ENCODE measurements around the gene BRK1.

BRK1 gene

DNA sequence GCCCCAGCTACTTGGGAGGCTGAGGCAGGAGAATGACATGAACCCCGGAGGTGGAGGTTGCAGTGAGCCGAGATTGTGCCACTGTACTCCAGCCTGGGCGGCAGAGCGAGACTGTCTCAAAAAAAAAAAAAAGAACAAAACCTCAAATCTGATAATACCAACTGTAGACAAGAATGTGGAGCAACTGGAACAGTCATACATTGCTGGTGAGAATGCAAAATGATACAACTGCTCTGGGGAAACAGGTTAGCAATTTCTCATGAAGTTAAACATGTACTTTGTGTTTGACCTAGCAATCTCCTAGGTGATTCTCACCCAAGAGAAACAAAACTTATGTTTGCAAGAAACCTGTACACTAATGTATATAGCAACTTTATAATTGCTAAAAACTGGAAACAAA lies 21.7 kb downstream of the BRK1 start:
- no peak for TF ChIP-seq MYC (IDR thresholded peaks at IDR 0.05; ENCODE audit: low read depth, low read length)
- no peak for TF ChIP-seq POLR2A (IDR thresholded peaks at IDR 0.05; ENCODE audit: extremely low read depth, insufficient read length)
- TF ChIP-seq, protein P1, sequence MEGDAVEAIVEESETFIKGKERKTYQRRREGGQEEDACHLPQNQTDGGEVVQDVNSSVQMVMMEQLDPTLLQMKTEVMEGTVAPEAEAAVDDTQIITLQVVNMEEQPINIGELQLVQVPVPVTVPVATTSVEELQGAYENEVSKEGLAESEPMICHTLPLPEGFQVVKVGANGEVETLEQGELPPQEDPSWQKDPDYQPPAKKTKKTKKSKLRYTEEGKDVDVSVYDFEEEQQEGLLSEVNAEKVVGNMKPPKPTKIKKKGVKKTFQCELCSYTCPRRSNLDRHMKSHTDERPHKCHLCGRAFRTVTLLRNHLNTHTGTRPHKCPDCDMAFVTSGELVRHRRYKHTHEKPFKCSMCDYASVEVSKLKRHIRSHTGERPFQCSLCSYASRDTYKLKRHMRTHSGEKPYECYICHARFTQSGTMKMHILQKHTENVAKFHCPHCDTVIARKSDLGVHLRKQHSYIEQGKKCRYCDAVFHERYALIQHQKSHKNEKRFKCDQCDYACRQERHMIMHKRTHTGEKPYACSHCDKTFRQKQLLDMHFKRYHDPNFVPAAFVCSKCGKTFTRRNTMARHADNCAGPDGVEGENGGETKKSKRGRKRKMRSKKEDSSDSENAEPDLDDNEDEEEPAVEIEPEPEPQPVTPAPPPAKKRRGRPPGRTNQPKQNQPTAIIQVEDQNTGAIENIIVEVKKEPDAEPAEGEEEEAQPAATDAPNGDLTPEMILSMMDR (IDR thresholded peaks at IDR 0.05; ENCODE audit: low read depth, low read length): no peak
- TF ChIP-seq, protein P2, sequence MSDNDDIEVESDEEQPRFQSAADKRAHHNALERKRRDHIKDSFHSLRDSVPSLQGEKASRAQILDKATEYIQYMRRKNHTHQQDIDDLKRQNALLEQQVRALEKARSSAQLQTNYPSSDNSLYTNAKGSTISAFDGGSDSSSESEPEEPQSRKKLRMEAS (IDR thresholded peaks at IDR 0.05; ENCODE audit: low read depth, low read length): no peak
- DNase-seq (ENCODE audit: low read depth): peak; percentile 15
- no peak overlapping the region for H3K4me3 ChIP-seq (ENCODE audit: low read depth, low read length)

DNA sequence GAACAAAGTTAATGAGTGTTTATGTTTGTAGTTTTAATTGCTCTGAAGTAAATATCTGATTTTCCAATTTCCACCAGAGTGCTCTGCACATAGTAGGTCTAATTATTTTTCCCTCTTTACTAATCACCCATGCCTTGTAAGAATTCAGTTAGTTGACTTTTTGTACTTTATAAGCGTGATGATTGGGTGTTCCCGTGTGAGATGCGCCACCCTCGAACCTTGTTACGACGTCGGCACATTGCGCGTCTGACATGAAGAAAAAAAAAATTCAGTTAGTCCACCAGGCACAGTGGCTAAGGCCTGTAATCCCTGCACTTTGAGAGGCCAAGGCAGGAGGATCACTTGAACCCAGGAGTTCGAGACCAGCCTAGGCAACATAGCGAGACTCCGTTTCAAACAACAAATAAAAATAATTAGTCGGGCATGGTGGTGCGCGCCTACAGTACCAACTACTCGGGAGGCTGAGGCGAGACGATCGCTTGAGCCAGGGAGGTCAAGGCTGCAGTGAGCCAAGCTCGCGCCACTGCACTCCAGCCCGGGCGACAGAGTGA lies 25.6 kb downstream of the BRK1 start:
- TF ChIP-seq, protein P2 (IDR thresholded peaks at IDR 0.05; ENCODE audit: low read depth, low read length): no peak
- TF ChIP-seq MYC (IDR thresholded peaks at IDR 0.05; ENCODE audit: low read depth, low read length) (no peak), POLR2A (IDR thresholded peaks at IDR 0.05; ENCODE audit: extremely low read depth, insufficient read length) (no peak)
- TF ChIP-seq, protein P1 (IDR thresholded peaks at IDR 0.05; ENCODE audit: low read depth, low read length): no peak
- peak; percentile 45 for DNase-seq (ENCODE audit: low read depth)
- H3K4me3 ChIP-seq (ENCODE audit: low read depth, low read length): peak overlapping the region; percentile 68

DNA sequence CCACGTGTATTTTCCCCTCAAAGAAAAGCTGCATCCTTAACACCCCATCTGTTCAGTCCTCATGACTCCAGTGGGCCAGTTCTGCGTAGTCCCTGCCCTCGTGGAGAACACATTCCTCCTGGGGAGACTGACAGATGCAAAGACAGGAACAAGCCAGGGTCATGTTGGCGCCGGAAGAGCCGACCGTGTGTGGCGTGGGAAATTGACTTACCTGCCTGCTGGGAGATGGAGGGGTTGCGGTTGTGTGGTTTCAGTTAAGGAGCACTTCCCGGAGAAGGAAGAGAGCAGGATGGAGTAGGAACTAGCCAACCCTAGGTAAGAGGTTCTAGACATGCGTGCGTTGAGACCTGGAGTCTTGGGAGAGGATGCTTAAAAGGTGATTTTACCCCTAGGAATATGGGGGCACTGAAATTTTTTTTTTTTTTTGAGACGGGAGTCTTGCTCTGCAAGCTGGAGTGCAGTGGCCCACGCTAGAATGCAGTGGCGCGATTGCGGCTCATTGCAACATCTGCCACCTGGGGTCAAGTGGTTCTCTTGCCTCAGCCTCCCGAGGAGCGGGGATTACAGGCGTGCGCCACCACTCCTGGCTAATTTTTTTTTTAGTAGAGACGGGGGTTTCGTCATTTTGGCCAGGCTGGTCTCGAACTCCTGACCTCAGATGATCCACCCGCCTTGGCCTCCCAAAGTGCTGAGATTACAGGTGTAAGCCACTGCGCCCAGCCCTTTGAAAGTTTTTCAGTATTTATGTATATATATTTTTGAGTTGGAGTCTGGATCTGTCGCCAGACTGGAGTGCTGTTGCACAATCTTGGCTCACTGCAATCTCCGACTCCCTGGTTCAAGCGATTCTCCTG lies 27.5 kb downstream of the BRK1 start:
- H3K4me3 ChIP-seq (ENCODE audit: low read depth, low read length): peak overlapping the region; percentile 68

DNA sequence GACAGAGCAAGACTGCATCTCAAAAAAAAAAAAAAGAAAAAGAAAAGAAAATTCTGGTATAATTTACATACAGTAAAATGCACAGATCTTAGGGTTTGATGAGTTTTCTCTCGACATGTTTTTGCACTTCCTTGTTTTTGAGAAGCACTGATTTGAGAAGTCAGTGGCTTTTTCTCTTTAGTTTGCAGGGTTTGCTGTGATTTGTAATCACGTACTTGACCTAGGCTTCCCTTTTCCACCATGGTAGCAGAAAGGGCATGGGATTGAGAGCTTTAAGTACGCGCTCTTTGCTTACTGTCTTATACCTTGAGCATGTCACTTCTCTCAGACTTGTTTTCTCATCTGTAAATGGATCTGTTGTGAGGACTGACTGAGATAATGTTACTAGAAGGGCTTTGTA lies 30.2 kb downstream of the BRK1 start:
- peak; percentile 36 for DNase-seq (ENCODE audit: low read depth)
- TF ChIP-seq, protein P2 (IDR thresholded peaks at IDR 0.05; ENCODE audit: low read depth, low read length): no peak
- TF ChIP-seq MYC (IDR thresholded peaks at IDR 0.05; ENCODE audit: low read depth, low read length) (no peak), POLR2A (IDR thresholded peaks at IDR 0.05; ENCODE audit: extremely low read depth, insufficient read length) (no peak)
- TF ChIP-seq, protein P1 (IDR thresholded peaks at IDR 0.05; ENCODE audit: low read depth, low read length): no peak
- H3K4me3 ChIP-seq (ENCODE audit: low read depth, low read length): no peak overlapping the region

More for the DNA sequence above, 27.5 kb downstream of the BRK1 start:
- peak; percentile 54 for DNase-seq (ENCODE audit: low read depth)
- TF ChIP-seq, protein P1 (IDR thresholded peaks at IDR 0.05; ENCODE audit: low read depth, low read length): no peak
- TF ChIP-seq POLR2A (IDR thresholded peaks at IDR 0.05; ENCODE audit: extremely low read depth, insufficient read length) (no peak), MYC (IDR thresholded peaks at IDR 0.05; ENCODE audit: low read depth, low read length) (no peak)
- TF ChIP-seq, protein P2 (IDR thresholded peaks at IDR 0.05; ENCODE audit: low read depth, low read length): no peak

DNA sequence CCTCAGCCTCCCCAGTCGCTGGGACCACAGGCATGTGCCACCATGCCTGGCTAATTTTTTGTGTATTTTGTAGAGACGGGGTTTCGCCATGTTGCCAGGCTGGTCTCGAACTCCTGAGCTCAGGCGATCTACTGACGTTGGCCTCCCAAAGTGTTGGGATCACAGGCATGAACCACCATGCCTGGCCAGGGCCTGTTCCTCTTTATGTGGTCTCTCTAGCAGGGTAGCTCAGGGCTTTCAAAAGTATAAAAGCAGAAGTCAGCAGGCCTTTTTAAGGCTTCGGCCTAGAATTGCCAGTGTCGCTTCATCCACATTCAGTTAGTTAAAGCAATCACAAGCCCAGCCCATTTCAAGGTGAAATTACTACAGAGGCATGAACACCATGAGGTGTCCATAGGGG lies 33.8 kb downstream of the BRK1 start:
- H3K4me3 ChIP-seq (ENCODE audit: low read depth, low read length): no peak overlapping the region
- peak; percentile 48 for DNase-seq (ENCODE audit: low read depth)
- TF ChIP-seq MYC (IDR thresholded peaks at IDR 0.05; ENCODE audit: low read depth, low read length) (no peak), POLR2A (IDR thresholded peaks at IDR 0.05; ENCODE audit: extremely low read depth, insufficient read length) (no peak)
- TF ChIP-seq, protein P1 (IDR thresholded peaks at IDR 0.05; ENCODE audit: low read depth, low read length): no peak
- TF ChIP-seq, protein P2 (IDR thresholded peaks at IDR 0.05; ENCODE audit: low read depth, low read length): no peak

Measured in NB4 (cell line).